NB4 (cell line): ENCODE data around the gene WNT7B.

ENCODE experiments used
- MYC ChIP-seq: IDR thresholded peaks from 2 replicates; pipeline ENCODE4 v1.6.1; 2011; ENCODE audit warnings: low read depth, low read length
- POLR2A ChIP-seq: IDR thresholded peaks from 2 replicates; pipeline ENCODE4 v1.6.1; 2011; ENCODE audit warnings: mild to moderate bottlenecking; ENCODE audit not compliant: insufficient read length; ENCODE audit errors: extremely low read depth
- TF ChIP-seq, protein P1 (sequence below): IDR thresholded peaks from one replicate; pipeline ENCODE4 v1.5.1; 2012; ENCODE audit warnings: low read depth, low read length

DNA sequence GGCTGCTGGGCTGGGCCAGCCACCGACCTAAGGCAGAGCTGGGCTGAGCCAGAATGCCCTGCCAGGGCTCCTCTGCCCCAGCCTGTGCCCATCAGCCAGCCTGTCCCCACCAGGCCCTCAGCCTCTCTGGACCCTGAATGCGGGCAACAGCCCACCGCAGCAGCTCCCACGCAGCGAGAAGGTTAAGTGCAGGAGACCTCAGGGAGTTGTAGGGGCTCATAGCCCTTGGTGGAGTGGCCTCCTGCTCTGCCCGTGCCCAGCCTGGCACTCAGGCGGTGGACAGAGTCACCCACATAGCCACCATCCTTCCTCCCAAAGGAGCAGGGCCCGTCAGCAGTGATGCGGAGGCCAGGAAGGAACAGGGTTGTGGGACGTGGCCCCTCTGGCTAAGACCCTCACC, 19.1 kb downstream of the WNT7B start:
- TF ChIP-seq POLR2A (no peak), MYC (no peak)
- TF ChIP-seq, protein P1, sequence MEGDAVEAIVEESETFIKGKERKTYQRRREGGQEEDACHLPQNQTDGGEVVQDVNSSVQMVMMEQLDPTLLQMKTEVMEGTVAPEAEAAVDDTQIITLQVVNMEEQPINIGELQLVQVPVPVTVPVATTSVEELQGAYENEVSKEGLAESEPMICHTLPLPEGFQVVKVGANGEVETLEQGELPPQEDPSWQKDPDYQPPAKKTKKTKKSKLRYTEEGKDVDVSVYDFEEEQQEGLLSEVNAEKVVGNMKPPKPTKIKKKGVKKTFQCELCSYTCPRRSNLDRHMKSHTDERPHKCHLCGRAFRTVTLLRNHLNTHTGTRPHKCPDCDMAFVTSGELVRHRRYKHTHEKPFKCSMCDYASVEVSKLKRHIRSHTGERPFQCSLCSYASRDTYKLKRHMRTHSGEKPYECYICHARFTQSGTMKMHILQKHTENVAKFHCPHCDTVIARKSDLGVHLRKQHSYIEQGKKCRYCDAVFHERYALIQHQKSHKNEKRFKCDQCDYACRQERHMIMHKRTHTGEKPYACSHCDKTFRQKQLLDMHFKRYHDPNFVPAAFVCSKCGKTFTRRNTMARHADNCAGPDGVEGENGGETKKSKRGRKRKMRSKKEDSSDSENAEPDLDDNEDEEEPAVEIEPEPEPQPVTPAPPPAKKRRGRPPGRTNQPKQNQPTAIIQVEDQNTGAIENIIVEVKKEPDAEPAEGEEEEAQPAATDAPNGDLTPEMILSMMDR: no peak
